Measurements from ENCODE around the gene HEXIM1. TPM values are rescaled to one million over a fixed set of nuclear protein-coding genes. Genes with fewer than 3 reads are reported as not detected.
A peak's percentile ranks its signal among the peaks of the same experiment; 100 is the strongest.

HEXIM1 gene
- total and polyA plus RNA-seq, 11 donors, result 11.9 to 28.7 (median 21.6) TPM

- 66 to 71% (median 70%) methylated on average over 5 of the region's 5 CpGs for WGBS, 4 donors
- intact Hi-C loops (cut with DNase I), result no loop called here
- Histone ChIP-seq H3K27ac (peak overlapping the region in 7 of 12 donors; percentile 0 to 73 (median 24)), H3K4me3 (no peak overlapping the region), H3K27me3 (no peaks in the 10 kb centered on the region), H3K36me3 (peaks cover 0 to 77% (median 66%) of the 10 kb centered on the region in 9 donors), H3K4me1 (peaks cover 0 to 96% (median 49%) of the 10 kb centered on the region in 12 donors), H3K9me3 (no peaks in the 10 kb centered on the region)
- DNase-seq, result no peak
- TF ChIP-seq POLR2A (IDR thresholded peaks at IDR 0.05), result no peak
- no peak for TF ChIP-seq CTCF (IDR thresholded peaks at IDR 0.05)
- no peak for ATAC-seq
These were observed 41.7 kb upstream of the HEXIM1 start for GRCh38 chr17:45106582-45106981.

- no peak for TF ChIP-seq CTCF (IDR thresholded peaks at IDR 0.05)
- TF ChIP-seq POLR2A (IDR thresholded peaks at IDR 0.05), result no peak
- 69 to 79% (median 77%) methylated on average over 6 to 13 of the region's 13 CpGs for WGBS, 4 donors
- H3K9me3 ChIP-seq, result no peaks in the 10 kb centered on the region
- no peaks in the 10 kb centered on the region for H3K27me3 ChIP-seq
- H3K36me3 ChIP-seq, result peaks cover 0 to 73% (median 60%) of the 10 kb centered on the region in 9 donors
- H3K4me3 ChIP-seq, result no peak overlapping the region
- H3K27ac ChIP-seq, result peak overlapping the region in 8 of 12 donors; percentile 18 to 87 (median 30)
- DNase-seq (no peak), ATAC-seq (no peak)
- intact Hi-C loops (cut with DNase I), result no loop called here
- peaks cover 0 to 96% (median 46%) of the 10 kb centered on the region in 12 donors for H3K4me1 ChIP-seq
These were observed 40.8 kb upstream of the HEXIM1 start for GRCh38 chr17:45107293-45108010.

- peaks cover 0 to 92% (median 44%) of the 10 kb centered on the region in 12 donors for H3K4me1 ChIP-seq
These were observed 40.2 kb upstream of the HEXIM1 start for GRCh38 chr17:45108051-45108450.

GRCh38 chr17:45108595-45109521 is 39.4 kb upstream of the HEXIM1 start:
- peak in 5 of 12 donors; percentile 2 to 31 (median 14) for TF ChIP-seq CTCF (IDR thresholded peaks at IDR 0.05)
- TF ChIP-seq POLR2A (IDR thresholded peaks at IDR 0.05), result no peak

More at GRCh38 chr17:45108051-45108450, 40.2 kb upstream of the HEXIM1 start:
- no peak for ATAC-seq
- H3K27ac ChIP-seq, result peak overlapping the region in 9 of 12 donors; percentile 18 to 90 (median 39)
- peaks cover 0 to 73% (median 59%) of the 10 kb centered on the region in 9 donors for H3K36me3 ChIP-seq
- H3K4me3 ChIP-seq, result no peak overlapping the region
- no peaks in the 10 kb centered on the region for H3K27me3 ChIP-seq
- no peaks in the 10 kb centered on the region for H3K9me3 ChIP-seq
- WGBS, 4 donors, result 64 to 75% (median 69%) methylated on average over 4 to 9 of the region's 9 CpGs
- no peak for DNase-seq
- TF ChIP-seq POLR2A (IDR thresholded peaks at IDR 0.05), result no peak
- intact Hi-C loops (cut with DNase I), result no loop called here

More at GRCh38 chr17:45108595-45109521, 39.4 kb upstream of the HEXIM1 start:
- WGBS, 4 donors, result 60 to 67% (median 63%) methylated on average over 10 to 12 of the region's 12 CpGs
- intact Hi-C loops (cut with DNase I), result no loop called here
- Histone ChIP-seq H3K9me3 (no peaks in the 10 kb centered on the region), H3K36me3 (peaks cover 0 to 73% (median 53%) of the 10 kb centered on the region in 9 donors), H3K4me1 (peaks cover 0 to 85% (median 39%) of the 10 kb centered on the region in 12 donors), H3K27ac (peak overlapping the region in 9 of 12 donors; percentile 20 to 95 (median 87)), H3K27me3 (no peaks in the 10 kb centered on the region), H3K4me3 (no peak overlapping the region)
- DNase-seq, result peak in 1 of 5 donors; percentile 45
- ATAC-seq, result no peak

All from heart left ventricle (tissue), 16 donors.